HG02759 (cell line): ENCODE results near the gene FOXD4L5.
"Not testable (repeated sequence)": the region's sequence is repeated elsewhere in the genome, so short reads cannot be mapped to it uniquely, and the experiment has no call there.

Experiments
- ATAC-seq: cut with Tn5 transposase; IDR thresholded peaks from one replicate; pipeline ENCODE4 v1.9.1; 2021; ENCODE audit warnings: mild to moderate bottlenecking, moderate library complexity; ENCODE audit not compliant: unreplicated experiment

The FOXD4L5 gene

DNA sequence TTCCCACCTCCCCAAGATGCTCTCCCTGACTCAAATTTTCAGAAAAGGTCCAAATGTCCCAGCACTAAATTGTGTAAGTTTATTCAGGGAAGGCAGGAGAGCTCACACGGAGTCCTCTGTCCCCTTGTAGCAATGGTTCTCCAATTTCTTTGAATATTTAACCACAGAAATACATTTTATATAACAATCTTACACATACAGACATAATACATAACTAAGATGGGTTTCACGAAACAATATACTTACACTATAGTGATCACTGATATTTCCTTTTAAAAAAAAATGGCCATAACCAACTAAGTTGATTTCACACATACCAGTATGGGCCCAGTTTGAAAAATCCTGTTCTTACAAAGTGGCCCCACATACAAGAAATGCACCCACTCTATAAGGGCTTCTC is at the start of gene FOXD4L5:
Gene FOXD4L5, minus strand, starts transcription at position 101 of the 400 bp plus-strand sequence. CDS start 832 bp downstream, outside the sequence.
- ATAC-seq, result not testable (repeated sequence)

DNA sequence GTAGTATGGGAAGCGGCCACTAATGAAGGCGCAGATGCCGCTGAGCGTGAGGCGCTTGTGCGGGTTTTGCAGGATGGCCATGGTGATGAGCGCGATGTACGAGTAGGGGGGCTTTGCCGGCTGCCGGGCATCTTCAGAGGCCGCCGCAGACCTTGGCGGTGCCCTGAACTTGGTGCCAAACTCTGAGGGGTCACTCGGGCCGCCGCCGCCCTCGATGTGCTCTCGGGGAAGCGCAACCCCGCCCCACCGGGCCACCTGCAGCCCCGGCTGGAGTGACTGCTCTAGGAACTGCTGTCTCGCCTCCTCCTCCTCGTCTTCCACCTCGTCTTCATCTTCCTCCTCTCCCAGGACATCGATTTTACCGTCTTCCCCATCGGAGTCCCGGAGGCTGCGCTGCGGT is 1.1 kb downstream of the FOXD4L5 start:
- not testable (repeated sequence) for ATAC-seq

GRCh38 chr9:65282976-65283375 is 2.0 kb downstream of the FOXD4L5 start:
- not testable (repeated sequence) for ATAC-seq
